Karpas-422 (cell line): ENCODE measurements around the gene C4orf33. TPM values are rescaled to one million over a fixed set of nuclear protein-coding genes. Genes with fewer than 3 reads are reported as not detected.
"Not testable (repeated sequence)": the region's sequence is repeated elsewhere in the genome, so short reads cannot be mapped to it uniquely, and the experiment has no call there.

ENCODE experiments used
- DNase-seq: peaks from one replicate; pipeline ENCODE4 v3.0.0-alpha.2; 2015
- H2AFZ ChIP-seq: fragments of 200-600 bp; sonication (generic); 2 replicates; pipeline ENCODE4 v1.6.1; 2014; ENCODE audit warnings: antibody characterized with exemption, low read length, mixed read lengths
- H3K27ac ChIP-seq: fragments of 200-600 bp; sonication (generic); 2 replicates; pipeline ENCODE4 v1.5.1; 2014; ENCODE audit warnings: mild to moderate bottlenecking, low read length, moderate library complexity
- H3K27me3 ChIP-seq: fragments of 200-600 bp; sonication (generic); 2 replicates; pipeline ENCODE4 v1.6.1; 2014; ENCODE audit warnings: low read length, mixed read lengths
- H3K36me3 ChIP-seq: fragments of 200-600 bp; sonication (generic); 2 replicates; pipeline ENCODE4 v1.6.1; 2014; ENCODE audit warnings: low read length, mixed read lengths; ENCODE audit not compliant: insufficient read depth
- H3K4me1 ChIP-seq: fragments of 200-600 bp; sonication (generic); 2 replicates; pipeline ENCODE4 v1.6.1; 2014; ENCODE audit warnings: mild to moderate bottlenecking, low read length, mixed read lengths
- H3K4me2 ChIP-seq: fragments of 200-600 bp; sonication (generic); 2 replicates; pipeline ENCODE4 v1.6.1; 2014; ENCODE audit warnings: low read length, low read depth, mild to moderate bottlenecking; ENCODE audit not compliant: poor library complexity, severe bottlenecking
- H3K4me3 ChIP-seq: fragments of 200-600 bp; sonication (generic); 2 replicates; pipeline ENCODE4 v1.5.1; 2014; ENCODE audit warnings: mild to moderate bottlenecking, antibody characterized with exemption, low read length, mixed read lengths
- H3K79me2 ChIP-seq: fragments of 200-600 bp; sonication (generic); 2 replicates; pipeline ENCODE4 v1.6.1; 2014; ENCODE audit warnings: mild to moderate bottlenecking, low read length, mixed read lengths
- H3K9ac ChIP-seq: fragments of 200-600 bp; sonication (generic); 2 replicates; pipeline ENCODE4 v1.6.0; 2014; ENCODE audit warnings: low read length
- H3K9me2 ChIP-seq: fragments of 200-600 bp; sonication (generic), shearing (Covaris generic); replicated peaks from 2 replicates; pipeline ENCODE4 v1.6.0; 2014; ENCODE audit warnings: mild to moderate bottlenecking, low read length, moderate library complexity; ENCODE audit not compliant: insufficient read depth
- H3K9me3 ChIP-seq: fragments of 300-700, 200-600 bp; sonication (generic); 2 replicates; pipeline ENCODE4 v1.6.1; 2014; ENCODE audit warnings: low read length, mixed read lengths
- H4K20me1 ChIP-seq: fragments of 200-600 bp; sonication (generic); 2 replicates; pipeline ENCODE4 v1.6.1; 2014; ENCODE audit warnings: mild to moderate bottlenecking, antibody characterized with exemption, low read length, low read depth; ENCODE audit not compliant: insufficient read depth
- total RNA-seq: library from RNA; depleted of rRNA; stranded (reverse); fragments of >200 nt; shearing (Covaris generic); gene quantifications from 2 replicates; pipeline ENCODE4 v1.2.3, GENCODE V29; 2014; ENCODE audit warnings: low replicate concordance

Gene C4orf33
- total RNA-seq, 1 experiment from 2014 or later = 21.9 TPM

GRCh38 chr4:129109965-129110824, 14.2 kb downstream of the C4orf33 start:
- Histone ChIP-seq H3K9me2 (no peaks in the 10 kb centered on the region), H2AFZ (no peak overlapping the region), H3K9me3 (no peaks in the 10 kb centered on the region), H3K27me3 (no peaks in the 10 kb centered on the region), H3K27ac (no peak overlapping the region), H3K36me3 (no peaks in the 10 kb centered on the region), H3K4me1 (peaks cover 8% of the 10 kb centered on the region), H4K20me1 (no peaks in the 10 kb centered on the region), H3K9ac (no peak overlapping the region), H3K4me3 (no peak overlapping the region), H3K4me2 (no peak overlapping the region), H3K79me2 (no peaks in the 10 kb centered on the region)
- no peak for DNase-seq

- peaks cover 8% of the 10 kb centered on the region for H3K4me1 ChIP-seq
- H3K79me2 ChIP-seq = no peaks in the 10 kb centered on the region
- H3K36me3 ChIP-seq = no peaks in the 10 kb centered on the region
- H3K9me2 ChIP-seq = no peaks in the 10 kb centered on the region
- H3K4me3 ChIP-seq = no peak overlapping the region
- H3K27ac ChIP-seq = no peak overlapping the region
- no peak overlapping the region for H3K9ac ChIP-seq
- no peaks in the 10 kb centered on the region for H4K20me1 ChIP-seq
- H2AFZ ChIP-seq = no peak overlapping the region
- DNase-seq = no peak
- H3K4me2 ChIP-seq = no peak overlapping the region
- H3K9me3 ChIP-seq = no peaks in the 10 kb centered on the region
- no peaks in the 10 kb centered on the region for H3K27me3 ChIP-seq
These were observed 15.0 kb downstream of the C4orf33 start for GRCh38 chr4:129110931-129111330.

- Histone ChIP-seq H3K4me2 (no peak overlapping the region), H3K4me3 (no peak overlapping the region), H3K9me2 (no peaks in the 10 kb centered on the region), H4K20me1 (no peaks in the 10 kb centered on the region), H3K9me3 (no peaks in the 10 kb centered on the region), H3K27ac (no peak overlapping the region), H3K36me3 (no peaks in the 10 kb centered on the region), H3K27me3 (no peaks in the 10 kb centered on the region), H2AFZ (no peak overlapping the region), H3K4me1 (peaks cover 8% of the 10 kb centered on the region), H3K79me2 (no peaks in the 10 kb centered on the region), H3K9ac (no peak overlapping the region)
- DNase-seq = no peak
These were observed 16.0 kb downstream of the C4orf33 start for GRCh38 chr4:129111919-129112318.

- Histone ChIP-seq H3K9me2 (no peaks in the 10 kb centered on the region), H3K9ac (no peak overlapping the region), H3K4me1 (peaks cover 8% of the 10 kb centered on the region), H3K4me2 (no peak overlapping the region), H3K4me3 (no peak overlapping the region), H2AFZ (no peak overlapping the region), H3K9me3 (no peaks in the 10 kb centered on the region), H3K27ac (no peak overlapping the region), H3K36me3 (no peaks in the 10 kb centered on the region), H4K20me1 (no peaks in the 10 kb centered on the region), H3K27me3 (peaks cover 2% of the 10 kb centered on the region; the same call in 1 of the 2 replicates), H3K79me2 (no peaks in the 10 kb centered on the region)
- DNase-seq = no peak
These were observed 17.5 kb downstream of the C4orf33 start for GRCh38 chr4:129113434-129113833.

GRCh38 chr4:129113919-129114318, 18.0 kb downstream of the C4orf33 start:
- Histone ChIP-seq H3K9me2 (no peaks in the 10 kb centered on the region), H3K9ac (no peak overlapping the region), H3K4me1 (peaks cover 8% of the 10 kb centered on the region), H3K4me2 (no peak overlapping the region), H4K20me1 (no peaks in the 10 kb centered on the region), H3K9me3 (no peaks in the 10 kb centered on the region), H3K27me3 (peaks cover 2% of the 10 kb centered on the region; the same call in 1 of the 2 replicates), H3K36me3 (no peaks in the 10 kb centered on the region), H3K27ac (no peak overlapping the region), H3K4me3 (no peak overlapping the region), H2AFZ (no peak overlapping the region), H3K79me2 (no peaks in the 10 kb centered on the region)
- DNase-seq = no peak

- no peak for DNase-seq
- H3K79me2 ChIP-seq = no peaks in the 10 kb centered on the region
- H3K4me1 ChIP-seq = no peaks in the 10 kb centered on the region
- no peak overlapping the region for H3K4me2 ChIP-seq
- no peaks in the 10 kb centered on the region for H4K20me1 ChIP-seq
- H3K9me3 ChIP-seq = no peaks in the 10 kb centered on the region
- H3K36me3 ChIP-seq = no peaks in the 10 kb centered on the region
- H3K27me3 ChIP-seq = peaks cover 2% of the 10 kb centered on the region; the same call in 1 of the 2 replicates
- no peaks in the 10 kb centered on the region for H3K9me2 ChIP-seq
- no peak overlapping the region for H3K4me3 ChIP-seq
- no peak overlapping the region for H3K27ac ChIP-seq
- H3K9ac ChIP-seq = no peak overlapping the region
- H2AFZ ChIP-seq = no peak overlapping the region
These were observed 21.8 kb downstream of the C4orf33 start for GRCh38 chr4:129117705-129118104.

- not testable (repeated sequence) for H2AFZ ChIP-seq, H3K4me1 ChIP-seq, H3K36me3 ChIP-seq, H4K20me1 ChIP-seq, H3K4me2 ChIP-seq, H3K79me2 ChIP-seq, H3K27ac ChIP-seq, H3K9ac ChIP-seq, H3K4me3 ChIP-seq, H3K9me3 ChIP-seq, DNase-seq, H3K9me2 ChIP-seq, H3K27me3 ChIP-seq
These were observed 30.7 kb downstream of the C4orf33 start for GRCh38 chr4:129126614-129127013.

- H3K27me3 ChIP-seq = no peaks in the 10 kb centered on the region
- no peak overlapping the region for H3K9ac ChIP-seq
- no peaks in the 10 kb centered on the region for H3K9me2 ChIP-seq
- H2AFZ ChIP-seq = no peak overlapping the region
- no peaks in the 10 kb centered on the region for H3K36me3 ChIP-seq
- no peaks in the 10 kb centered on the region for H3K79me2 ChIP-seq
- DNase-seq = no peak
- no peaks in the 10 kb centered on the region for H3K4me1 ChIP-seq
- H4K20me1 ChIP-seq = no peaks in the 10 kb centered on the region
- H3K9me3 ChIP-seq = no peaks in the 10 kb centered on the region
- no peak overlapping the region for H3K4me3 ChIP-seq
- H3K27ac ChIP-seq = no peak overlapping the region
- H3K4me2 ChIP-seq = no peak overlapping the region
These were observed 33.2 kb downstream of the C4orf33 start for GRCh38 chr4:129129143-129129542.
